HepG2 (cell line): ENCODE data around the gene UBAC2. TPM values are rescaled to one million over a fixed set of nuclear protein-coding genes. Genes with fewer than 3 reads are reported as not detected.
"Not testable (repeated sequence)": the region's sequence is repeated elsewhere in the genome, so short reads cannot be mapped to it uniquely, and the experiment has no call there.

Experiments used
- ATAC-seq: fragments of 200-7000 bp; cut with Tn5 transposase; 3 replicates; pipeline ENCODE4 v1.9.1; 2020; ENCODE audit warnings: mild to moderate bottlenecking, moderate library complexity
- BruUV-seq: library from RNA; stranded (reverse); fragments of 400-500 nt; replicated peaks from 2 replicates; lab custom pipeline; 2021; lab: Mats Ljungman, UMichigan
- CTCF ChIA-PET: fragments of 300-600 bp; formaldehyde crosslinking; extraction: SDS; loops from one replicate; lab custom pipeline; 2021; ENCODE audit warnings: low total read pairs, inconsistent platforms, low intra/inter-chr PET ratio; lab: Yijun Ruan, JAX
- POLR2A ChIA-PET: fragments of 350-600 bp; sonication (Branson Sonifier 250); formaldehyde crosslinking; loops from one replicate; lab custom pipeline; 2020; ENCODE audit warnings: antibody characterized with exemption, inconsistent platforms; lab: Yijun Ruan, JAX
- DNase-seq: peaks from one replicate; pipeline ENCODE4 v3.0.0-alpha.2; 2015; ENCODE audit warnings: low spot score
- FAIRE-seq: peaks from 3 replicates; lab custom pipeline; 2011; peaks lifted over from hg19 to GRCh38; lab: Jason Lieb, UNC
- H2AFZ ChIP-seq: one replicate; pipeline ENCODE4 v1.6.1; 2011; ENCODE audit warnings: low read length, inconsistent platforms
- H3K27ac ChIP-seq: fragments of 300-600 bp; 3 replicates; pipeline ENCODE4 v1.8.0; 2011; ENCODE audit warnings: mixed run types, mild to moderate bottlenecking, mixed read lengths, low read length, inconsistent platforms; ENCODE audit not compliant: insufficient read depth; ENCODE audit errors: extremely low read length
- H3K27me3 ChIP-seq, 2 experiments: fragments of 200-600 bp in 1 of 2; 2 replicates in 1 of 2; 3 replicates in 1 of 2; pipeline versions ENCODE4 v1.6.0 to v1.8.0; 2011; ENCODE audit warnings: low read length in 2 of 2, mild to moderate bottlenecking in 2 of 2, moderate library complexity in 2 of 2, inconsistent platforms in 1 of 2; ENCODE audit not compliant: insufficient read depth in 2 of 2, control insufficient read depth in 1 of 2
- H3K36me3 ChIP-seq, 2 experiments: fragments of 200-600 bp in 1 of 2; replicated peaks in 1 of 2; 2 replicates in 1 of 2; 3 replicates in 1 of 2; pipeline versions ENCODE4 v1.5.1 to v1.8.0; 2011; ENCODE audit warnings: low read length in 2 of 2, inconsistent platforms in 1 of 2; ENCODE audit not compliant: insufficient read depth in 2 of 2, control insufficient read depth in 1 of 2
- H3K4me1 ChIP-seq: 2 replicates; pipeline ENCODE4 v1.5.1; 2012; ENCODE audit warnings: low read length, inconsistent platforms; ENCODE audit not compliant: insufficient read depth
- H3K4me2 ChIP-seq: 2 replicates; pipeline ENCODE4 v1.6.0; 2011; ENCODE audit warnings: low read depth, low read length, inconsistent platforms
- H3K4me3 ChIP-seq, 3 experiments: fragments of 200-600 bp in 1 of 3; sonication (generic), shearing (Covaris generic) in 1 of 3; replicated peaks in 1 of 3; 2 replicates each; pipeline ENCODE4 v1.5.1; 2011 to 2016; ENCODE audit warnings: low read length in 3 of 3, inconsistent platforms in 2 of 3, low read depth in 2 of 3, mild to moderate bottlenecking in 2 of 3, control low read depth in 1 of 3, mixed read lengths in 1 of 3; ENCODE audit not compliant: insufficient read depth in 1 of 3
- H3K79me2 ChIP-seq: one replicate; pipeline ENCODE4 v1.6.1; 2011; ENCODE audit warnings: low read length, inconsistent platforms; ENCODE audit not compliant: insufficient read depth
- H3K9ac ChIP-seq: 2 replicates; pipeline ENCODE4 v1.6.0; 2011; ENCODE audit warnings: mild to moderate bottlenecking, low read depth, low read length, inconsistent platforms; ENCODE audit not compliant: insufficient read depth
- H3K9me3 ChIP-seq: 2 replicates; pipeline ENCODE4 v1.5.1; 2012; ENCODE audit warnings: mild to moderate bottlenecking, low read length
- H4K20me1 ChIP-seq: 2 replicates; pipeline ENCODE4 v1.6.0; 2011; ENCODE audit warnings: inconsistent platforms, mild to moderate bottlenecking, low read length, moderate library complexity; ENCODE audit not compliant: insufficient read depth
- CREB3 ChIP-seq: sonication (generic); formaldehyde crosslinking; IDR thresholded peaks from 2 replicates; pipeline ENCODE4 v1.5.0; 2020; ENCODE audit warnings: missing genetic modification reagents
- ELF1 ChIP-seq: sonication (generic); formaldehyde crosslinking; IDR thresholded peaks from 2 replicates; pipeline ENCODE4 v1.4.0; 2020; ENCODE audit warnings: missing genetic modification reagents
- NPAS2 ChIP-seq: sonication (generic); formaldehyde crosslinking; IDR thresholded peaks from 2 replicates; pipeline ENCODE4 v1.8.0; 2022; ENCODE audit warnings: mild to moderate bottlenecking, missing genetic modification reagents, borderline replicate concordance
- NR3C1 ChIP-seq: sonication (generic); formaldehyde crosslinking; IDR thresholded peaks from 2 replicates; pipeline ENCODE4 v1.4.0; 2020; ENCODE audit warnings: missing genetic modification reagents
- YEATS4 ChIP-seq: sonication (generic); formaldehyde crosslinking; IDR thresholded peaks from 2 replicates; pipeline ENCODE4 v1.4.0; 2020; ENCODE audit warnings: missing genetic modification reagents, borderline replicate concordance
- ZBTB33 ChIP-seq: sonication (generic); formaldehyde crosslinking; IDR thresholded peaks from 2 replicates; pipeline ENCODE4 v1.4.0; 2020; ENCODE audit warnings: missing genetic modification reagents
- ZBTB39 ChIP-seq: sonication (generic); formaldehyde crosslinking; IDR thresholded peaks from 2 replicates; pipeline ENCODE4 v1.5.0; 2020; ENCODE audit warnings: missing genetic modification reagents
- ZNF205 ChIP-seq: IDR thresholded peaks from 2 replicates; pipeline ENCODE4 v1.6.1; 2018; ENCODE audit warnings: missing biosample characterization, missing genetic modification reagents
- ZNF704 ChIP-seq: sonication (generic); formaldehyde crosslinking; IDR thresholded peaks from 2 replicates; pipeline ENCODE4 v1.8.1; 2023; ENCODE audit warnings: mild to moderate bottlenecking, inconsistent platforms, moderate library complexity, missing genetic modification reagents, borderline replicate concordance
- ZNF747 ChIP-seq: sonication (generic); formaldehyde crosslinking; IDR thresholded peaks from 2 replicates; pipeline ENCODE4 v1.8.1; 2023; ENCODE audit warnings: missing genetic modification reagents, mild to moderate bottlenecking, borderline replicate concordance
- WGBS: methylation state at CpG from one replicate; pipeline ENCODE4 v1.1.6; 2017; ENCODE audit warnings: low lambda C conversion rate; 5-methylcytosine and 5-hydroxymethylcytosine counted together
- in situ Hi-C: cut with HindIII; loops from 2 replicates; pipeline ENCODE4 v1.10.0; 2017; ENCODE audit warnings: low pct_unique_long_range_greater_than_20kb; ENCODE audit not compliant: extremely low pct_ligation_motif_present
- intact Hi-C: fragments of 100-400 bp; cut with micrococcal nuclease; formaldehyde crosslinking; loops from one replicate; pipeline ENCODE4 v1.10.0; 2022; ENCODE audit not compliant: unreplicated experiment
- polyA plus RNA-seq, 8 experiments: library from polyadenylated mRNA; depleted of rRNA in 3 of 8; stranded (reverse) in 7 of 8; unstranded in 1 of 8; fragments of >200 nt; fragmentation: Illumina TruSeq in 4 of 8; extraction: Trizol in 4 of 8; gene quantifications; 2 replicates each; pipeline versions ENCODE4 v1.2.1 to v1.2.3, GENCODE V29; 2011 to 2016; ENCODE audit warnings: low read depth in 4 of 8, missing spikeins in 1 of 8, mixed read lengths in 1 of 8; ENCODE audit not compliant: insufficient read depth in 1 of 8
- total RNA-seq, 5 experiments: library from RNA; depleted of rRNA; stranded (reverse); fragments of >200 nt; fragmentation: Illumina TruSeq; extraction: Trizol; gene quantifications; 2 replicates each; pipeline ENCODE4 v1.2.3, GENCODE V29; 2016; ENCODE audit warnings: low read depth in 1 of 5

UBAC2 gene
- total and polyA plus RNA-seq, 2 of the 13 experiments (the other 11 are each of a cell fraction or from before 2014, with no cell fraction given) = 61.3 to 80.8 TPM

DNA sequence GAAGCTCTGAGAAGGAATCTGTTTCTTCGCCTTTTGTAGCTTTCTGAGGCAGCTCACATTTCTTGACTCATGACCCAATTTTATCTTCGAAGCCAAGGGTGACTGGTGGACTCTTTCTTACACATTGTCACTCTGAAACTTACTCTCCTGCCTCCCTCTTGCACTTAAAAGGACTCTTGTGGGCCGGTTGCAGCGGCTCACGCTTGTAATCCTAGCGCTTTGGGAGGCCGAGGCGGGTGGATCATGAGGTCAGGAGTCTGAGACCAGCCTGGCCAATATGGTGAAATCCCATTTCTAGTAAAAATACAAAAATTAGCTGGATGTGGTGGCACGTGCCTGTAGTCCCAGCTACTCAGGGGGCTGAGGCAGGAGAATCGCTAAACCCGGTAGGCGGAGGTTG, 29.9 kb downstream of the UBAC2 start:
- Histone ChIP-seq H4K20me1 (peaks cover 14% of the 10 kb centered on the region), H3K79me2 (peaks cover 62% of the 10 kb centered on the region), H3K4me1 (peaks cover 18% of the 10 kb centered on the region)
- peak; percentile 51 for TF ChIP-seq ZBTB33 (CRISPR knock-in tag)
- H3K27me3 ChIP-seq, DNase-seq, POLR2A ChIA-PET, H3K4me2 ChIP-seq, intact Hi-C loops, H3K27ac ChIP-seq, FAIRE-seq, H3K4me3 ChIP-seq, H3K36me3 ChIP-seq, CTCF ChIA-PET, H3K9me3 ChIP-seq, ATAC-seq, in situ Hi-C loops, BruUV-seq, H3K9ac ChIP-seq, H2AFZ ChIP-seq: not testable (repeated sequence)
- WGBS = 96% methylated on average over 12 of the region's 12 CpGs

GRCh38 chr13:99230991-99231390, 30.3 kb downstream of the UBAC2 start:
- CTCF ChIA-PET = no interaction called here
- POLR2A ChIA-PET = interaction anchor here (1.4 kb wide), 1 partner anchor 31 kb away, joined by 4 read pairs; the partner anchor contains the start of gene UBAC2
- no peak overlapping the region for H3K9ac ChIP-seq
- intact Hi-C loops = no loop called here
- H3K9me3 ChIP-seq = no peaks in the 10 kb centered on the region
- no peak for TF ChIP-seq CREB3 (CRISPR knock-in tag)
- no peak for TF ChIP-seq ZNF205
- TF ChIP-seq ELF1 (CRISPR knock-in tag) = no peak
- TF ChIP-seq ZNF747 (CRISPR knock-in tag) = no peak
- no peak for TF ChIP-seq NPAS2 (CRISPR knock-in tag)
- no peak for TF ChIP-seq ZNF704 (CRISPR knock-in tag)
- no peak for TF ChIP-seq NR3C1 (CRISPR knock-in tag)
- no peak for TF ChIP-seq YEATS4
- TF ChIP-seq ZBTB39 (CRISPR knock-in tag) = no peak
- TF ChIP-seq, all 625 proteins: peak for 0
- Histone ChIP-seq H3K36me3 (0 out of 5 replicates have a peak, but pooled peaks cover 0 to 4% of the 10 kb centered on the region in 2 experiments), H3K4me1 (peaks cover 15% of the 10 kb centered on the region), H4K20me1 (peaks cover 14% of the 10 kb centered on the region), H3K4me3 (no peak overlapping the region), H3K79me2 (peaks cover 58% of the 10 kb centered on the region), H3K27ac (no peak overlapping the region), H2AFZ (no peak overlapping the region), H3K27me3 (no peaks in the 10 kb centered on the region), H3K4me2 (no peak overlapping the region)
- ATAC-seq (no peak), DNase-seq (no peak), FAIRE-seq (no peak)
- BruUV-seq = no TSS peak
- WGBS = 80% methylated on average over 3 of the region's 3 CpGs
- in situ Hi-C loops = no loop called here
